Vagina (tissue), 2 donors: ENCODE data around the gene GBF1. TPM values are rescaled to one million over a fixed set of nuclear protein-coding genes. Genes with fewer than 3 reads are reported as not detected.

ENCODE experiments used
- DNase-seq, 2 donors: peaks; one replicate each; pipeline ENCODE4 v3.0.0-alpha.2; 2017; ENCODE audit errors: extremely low spot score in 2 of 2
- H3K27ac ChIP-seq: fragments of 200-600 bp; sonication (generic); one replicate; pipeline ENCODE4 v1.5.1; 2019
- H3K27me3 ChIP-seq: fragments of 200-600 bp; sonication (generic); one replicate; pipeline ENCODE4 v1.5.1; 2019
- H3K36me3 ChIP-seq, 2 donors: fragments of 200-600 bp; sonication (generic); one replicate each; pipeline ENCODE4 v1.5.1; 2017 to 2019
- H3K4me1 ChIP-seq: fragments of 200-600 bp; sonication (generic); one replicate; pipeline ENCODE4 v1.5.1; 2019
- H3K4me3 ChIP-seq, 2 donors: fragments of 200-600 bp; sonication (generic); 1 replicate in 1 of 2; 2 replicates in 1 of 2; pipeline ENCODE4 v1.5.1; 2016 to 2019
- H3K9me3 ChIP-seq: fragments of 200-600 bp; sonication (generic); one replicate; pipeline ENCODE4 v1.5.1; 2019
- POLR2A ChIP-seq, 2 donors: fragments of 450-650 bp; IDR thresholded peaks; one replicate each; pipeline ENCODE4 v1.6.1; 2017; ENCODE audit warnings: antibody characterized with exemption in 2 of 2, mild to moderate bottlenecking in 2 of 2, moderate library complexity in 2 of 2
- POLR2AphosphoS5 ChIP-seq, 2 donors: sonication (generic); formaldehyde crosslinking; IDR thresholded peaks; one replicate each; pipeline ENCODE4 v1.9.0; 2017; ENCODE audit warnings: antibody characterized with exemption in 2 of 2, mild to moderate bottlenecking in 2 of 2, low read depth in 1 of 2; ENCODE audit not compliant: insufficient read depth in 1 of 2
- intact Hi-C: fragments of 100-400 bp; cut with DNase I; formaldehyde crosslinking; loops from one replicate; pipeline ENCODE4 v1.15.1; 2023
- total RNA-seq: library from RNA; depleted of rRNA; stranded (reverse); fragments of >200 nt; gene quantifications from one replicate; pipeline ENCODE4 v1.2.3, GENCODE V29; 2016
- TF ChIP-seq, protein P1 (sequence below), 3 experiments: fragments of 450-650 bp in 2 of 3; fragments of 200-600 bp in 1 of 3; sonication (generic) in 1 of 3; IDR thresholded peaks; one replicate each; pipeline ENCODE4 v1.5.1; 2017 to 2019; ENCODE audit warnings: antibody characterized with exemption in 3 of 3, mild to moderate bottlenecking in 2 of 3, moderate library complexity in 2 of 3

Gene GBF1
- total RNA-seq, 1 donor from 2014 or later = 48.9 TPM

DNA sequence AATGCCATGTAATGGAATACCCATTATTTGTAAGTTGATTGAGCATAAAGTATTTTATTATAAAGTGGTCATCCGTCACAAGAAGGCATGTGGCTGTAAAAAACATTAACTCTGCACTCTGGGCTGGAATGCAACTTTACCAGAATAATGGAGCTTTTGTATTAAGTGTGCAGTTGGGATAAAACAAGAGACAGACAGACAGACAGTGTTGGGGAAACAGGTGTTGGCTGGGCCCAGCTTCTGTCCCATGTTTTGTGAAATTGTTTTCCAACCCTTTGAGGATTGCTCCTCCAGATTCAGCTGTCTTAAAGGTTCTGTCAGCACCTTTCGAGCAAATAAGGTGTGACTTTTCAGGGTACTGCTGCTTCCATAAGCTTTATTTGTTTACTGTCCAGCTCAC lies 82.3 kb downstream of the GBF1 start:
- intact Hi-C loops = no loop called here

DNA sequence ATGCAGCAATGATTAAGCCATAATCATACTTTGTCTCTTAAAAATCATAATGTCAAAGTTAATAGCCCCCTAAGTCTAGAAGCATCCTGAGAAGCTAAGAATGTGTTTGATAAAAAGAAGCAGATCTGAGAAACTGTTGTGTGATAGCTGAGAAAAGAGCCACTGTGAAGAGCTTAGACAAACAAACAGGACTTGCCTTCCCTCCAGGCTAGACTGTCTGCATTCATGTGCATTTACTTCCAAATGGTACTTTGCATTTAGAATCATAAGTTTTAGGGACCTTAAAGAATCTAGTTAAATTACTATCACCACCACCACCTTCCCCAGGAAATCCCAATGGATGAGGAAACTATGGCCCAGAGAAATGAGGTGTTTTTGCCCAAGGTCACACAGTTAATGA lies 87.4 kb downstream of the GBF1 start:
- H3K36me3 ChIP-seq = no peaks in the 10 kb centered on the region
- no peak overlapping the region for H3K4me3 ChIP-seq
- H3K27me3 ChIP-seq = no peaks in the 10 kb centered on the region
- H3K4me1 ChIP-seq = peaks cover 7% of the 10 kb centered on the region
- intact Hi-C loops = no loop called here
- H3K9me3 ChIP-seq = no peaks in the 10 kb centered on the region
- no peak for TF ChIP-seq POLR2A (IDR thresholded peaks at IDR 0.05)
- TF ChIP-seq POLR2AphosphoS5 (IDR thresholded peaks at IDR 0.05; ENCODE audit: insufficient read depth in 1 of 2, low read depth in 1 of 2) = no peak
- TF ChIP-seq, protein P1, sequence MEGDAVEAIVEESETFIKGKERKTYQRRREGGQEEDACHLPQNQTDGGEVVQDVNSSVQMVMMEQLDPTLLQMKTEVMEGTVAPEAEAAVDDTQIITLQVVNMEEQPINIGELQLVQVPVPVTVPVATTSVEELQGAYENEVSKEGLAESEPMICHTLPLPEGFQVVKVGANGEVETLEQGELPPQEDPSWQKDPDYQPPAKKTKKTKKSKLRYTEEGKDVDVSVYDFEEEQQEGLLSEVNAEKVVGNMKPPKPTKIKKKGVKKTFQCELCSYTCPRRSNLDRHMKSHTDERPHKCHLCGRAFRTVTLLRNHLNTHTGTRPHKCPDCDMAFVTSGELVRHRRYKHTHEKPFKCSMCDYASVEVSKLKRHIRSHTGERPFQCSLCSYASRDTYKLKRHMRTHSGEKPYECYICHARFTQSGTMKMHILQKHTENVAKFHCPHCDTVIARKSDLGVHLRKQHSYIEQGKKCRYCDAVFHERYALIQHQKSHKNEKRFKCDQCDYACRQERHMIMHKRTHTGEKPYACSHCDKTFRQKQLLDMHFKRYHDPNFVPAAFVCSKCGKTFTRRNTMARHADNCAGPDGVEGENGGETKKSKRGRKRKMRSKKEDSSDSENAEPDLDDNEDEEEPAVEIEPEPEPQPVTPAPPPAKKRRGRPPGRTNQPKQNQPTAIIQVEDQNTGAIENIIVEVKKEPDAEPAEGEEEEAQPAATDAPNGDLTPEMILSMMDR (IDR thresholded peaks at IDR 0.05) = no peak
- no peak for DNase-seq
- no peak overlapping the region for H3K27ac ChIP-seq

More for the DNA sequence above, 82.3 kb downstream of the GBF1 start:
- Histone ChIP-seq H3K4me1 (no peaks in the 10 kb centered on the region), H3K27me3 (no peaks in the 10 kb centered on the region), H3K36me3 (no peaks in the 10 kb centered on the region), H3K4me3 (no peak overlapping the region), H3K9me3 (no peaks in the 10 kb centered on the region), H3K27ac (no peak overlapping the region)
- TF ChIP-seq, protein P1 (IDR thresholded peaks at IDR 0.05) = no peak
- no peak for TF ChIP-seq POLR2A (IDR thresholded peaks at IDR 0.05)
- DNase-seq = no peak

DNA sequence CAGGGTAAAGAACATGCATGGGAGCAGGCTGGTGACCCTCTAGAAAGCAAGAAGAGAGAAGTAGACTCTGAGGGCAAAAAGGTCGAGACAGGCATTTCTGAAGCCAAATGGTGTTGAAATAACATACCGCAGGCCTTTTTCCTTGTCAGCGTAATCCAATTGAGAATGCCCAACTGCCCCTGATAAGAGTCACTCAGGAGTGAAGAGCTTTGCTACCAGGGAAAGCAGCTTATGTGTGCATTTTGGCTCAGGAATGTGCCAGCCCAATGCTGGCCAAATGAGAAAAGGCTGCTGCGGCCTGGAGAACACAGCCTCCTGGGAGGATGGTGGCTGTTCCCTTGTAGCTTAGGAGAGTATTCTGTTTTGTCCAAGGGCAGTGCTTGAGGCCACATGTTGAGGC lies 88.8 kb downstream of the GBF1 start:
- Histone ChIP-seq H3K4me3 (no peak overlapping the region), H3K4me1 (peaks cover 7% of the 10 kb centered on the region), H3K27me3 (no peaks in the 10 kb centered on the region), H3K9me3 (no peaks in the 10 kb centered on the region), H3K36me3 (no peaks in the 10 kb centered on the region), H3K27ac (no peak overlapping the region)
- TF ChIP-seq POLR2AphosphoS5 (IDR thresholded peaks at IDR 0.05; ENCODE audit: insufficient read depth in 1 of 2, low read depth in 1 of 2) (no peak), POLR2A (IDR thresholded peaks at IDR 0.05) (no peak)
- TF ChIP-seq, protein P1 (IDR thresholded peaks at IDR 0.05) = no peak
- intact Hi-C loops = no loop called here
- no peak for DNase-seq

DNA sequence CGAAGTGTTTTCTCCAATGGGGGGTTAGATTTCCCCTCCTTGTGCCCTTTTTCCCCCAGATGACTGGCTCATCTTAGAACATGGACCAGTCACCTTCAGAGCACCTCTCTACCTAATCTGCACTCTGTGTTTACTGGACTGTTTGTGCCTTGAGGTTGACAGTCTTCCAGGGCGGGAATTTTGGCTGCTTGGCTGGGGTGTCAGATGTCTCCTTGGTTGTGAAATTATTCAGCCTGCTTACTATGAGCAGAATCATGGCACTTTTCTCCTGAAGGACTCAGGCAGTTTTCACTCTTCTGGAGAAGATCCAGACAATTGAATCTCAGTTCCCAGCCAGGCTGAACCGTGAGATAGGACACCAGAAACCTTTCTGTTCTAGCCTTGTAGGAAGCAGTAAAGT lies 89.9 kb downstream of the GBF1 start:
- Histone ChIP-seq H3K27ac (no peak overlapping the region), H3K27me3 (no peaks in the 10 kb centered on the region), H3K4me1 (peaks cover 7% of the 10 kb centered on the region), H3K9me3 (no peaks in the 10 kb centered on the region), H3K4me3 (no peak overlapping the region), H3K36me3 (no peaks in the 10 kb centered on the region)
- TF ChIP-seq POLR2A (IDR thresholded peaks at IDR 0.05) (no peak), POLR2AphosphoS5 (IDR thresholded peaks at IDR 0.05; ENCODE audit: insufficient read depth in 1 of 2, low read depth in 1 of 2) (no peak)
- TF ChIP-seq, protein P1 (IDR thresholded peaks at IDR 0.05) = no peak
- peak in 1 of 2 donors; percentile 88 for DNase-seq
- intact Hi-C loops = no loop called here

DNA sequence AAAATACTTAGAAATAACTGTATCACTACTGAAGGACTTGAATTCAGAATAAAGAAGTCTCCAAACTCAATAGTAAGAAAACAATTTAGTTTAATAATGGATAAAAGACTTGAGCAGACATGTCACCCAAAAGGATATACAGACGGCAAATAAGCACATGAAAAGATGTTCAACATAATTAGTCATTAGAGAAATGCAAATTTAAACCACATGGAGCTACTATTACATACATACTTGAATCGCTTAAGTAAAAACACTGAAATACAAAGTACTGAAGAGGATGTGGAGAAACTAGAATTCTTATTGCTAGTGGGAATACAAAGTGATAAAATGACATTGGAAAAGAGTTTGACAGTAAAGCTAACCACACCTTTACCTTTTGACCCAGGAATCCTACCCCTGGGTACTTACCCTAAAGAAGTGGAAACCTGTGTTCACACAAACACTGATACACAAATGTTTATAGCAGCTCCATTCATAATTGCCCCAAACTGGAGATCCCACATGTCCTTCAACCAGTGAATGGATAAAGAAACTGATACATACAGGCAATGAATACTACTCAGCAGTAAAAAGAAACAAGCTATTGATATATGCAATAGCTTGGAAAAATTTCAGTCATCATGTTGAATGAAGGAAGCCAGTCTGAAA lies 95.8 kb downstream of the GBF1 start:
- H3K4me3 ChIP-seq = no peak overlapping the region
- DNase-seq = no peak
- TF ChIP-seq, protein P1 (IDR thresholded peaks at IDR 0.05) = no peak
- TF ChIP-seq POLR2A (IDR thresholded peaks at IDR 0.05) (no peak), POLR2AphosphoS5 (IDR thresholded peaks at IDR 0.05; ENCODE audit: insufficient read depth in 1 of 2, low read depth in 1 of 2) (no peak)
- no peaks in the 10 kb centered on the region for H3K9me3 ChIP-seq
- H3K36me3 ChIP-seq = peaks cover 0 to 12% of the 10 kb centered on the region in 2 donors
- H3K4me1 ChIP-seq = peaks cover 4% of the 10 kb centered on the region
- intact Hi-C loops = no loop called here
- no peak overlapping the region for H3K27ac ChIP-seq
- H3K27me3 ChIP-seq = no peaks in the 10 kb centered on the region
